Immature natural killer cell (primary cell): ENCODE measurements around the gene SPSB4. TPM values are rescaled to one million over a fixed set of nuclear protein-coding genes. Genes with fewer than 3 reads are reported as not detected.

Experiments
- DNase-seq, 3 donors: peaks; one replicate each; pipeline ENCODE4 v3.0.0; 2022; ENCODE audit warnings: mixed read lengths in 1 of 3
- H3K27ac Mint-ChIP-seq, 6 donors: one replicate each; pipeline ENCODE4 v1.8.0; 2020; ENCODE audit warnings: mixed read lengths in 6 of 6, mild to moderate bottlenecking in 5 of 6, inconsistent platforms in 4 of 6, moderate library complexity in 3 of 6
- H3K27me3 Mint-ChIP-seq, 3 donors: one replicate each; pipeline ENCODE4 v1.8.0; 2020 to 2021; ENCODE audit warnings: low read depth in 3 of 3, mild to moderate bottlenecking in 3 of 3, mixed read lengths in 3 of 3, moderate library complexity in 3 of 3, inconsistent platforms in 1 of 3
- H3K36me3 Mint-ChIP-seq, 3 donors: one replicate each; pipeline ENCODE4 v1.8.0; 2020; ENCODE audit warnings: mixed read lengths in 3 of 3, inconsistent platforms in 2 of 3, mild to moderate bottlenecking in 2 of 3
- H3K4me1 Mint-ChIP-seq, 2 donors: one replicate each; pipeline ENCODE4 v1.8.0; 2020; ENCODE audit warnings: inconsistent platforms in 2 of 2, mild to moderate bottlenecking in 2 of 2, mixed read lengths in 2 of 2, moderate library complexity in 1 of 2
- H3K4me3 Mint-ChIP-seq, 5 donors: one replicate each; pipeline ENCODE4 v1.8.0; 2020; ENCODE audit warnings: mild to moderate bottlenecking in 5 of 5, mixed read lengths in 5 of 5, inconsistent platforms in 3 of 5, moderate library complexity in 3 of 5
- H3K9me3 Mint-ChIP-seq, 6 donors: one replicate each; pipeline ENCODE4 v1.8.0; 2020; ENCODE audit warnings: mild to moderate bottlenecking in 6 of 6, mixed read lengths in 6 of 6, inconsistent platforms in 4 of 6, moderate library complexity in 3 of 6
- polyA plus RNA-seq, 3 donors: library from polyadenylated mRNA; unstranded; fragments of 300-500 nt; fragmentation: Illumina TruSeq; gene quantifications; one replicate each; pipeline ENCODE4 v1.2.3, GENCODE V29; 2021

Gene SPSB4
- polyA plus RNA-seq, 3 donors from 2014 or later, result not detected

GRCh38 chr3:141100112-141100511 lies 49.0 kb downstream of the SPSB4 start:
- Mint-ChIP-seq H3K27ac (no peak overlapping the region), H3K9me3 (no peaks in the 10 kb centered on the region), H3K4me1 (no peaks in the 10 kb centered on the region), H3K27me3 (peaks cover 0 to 5% (median 4%) of the 10 kb centered on the region in 3 donors), H3K4me3 (no peak overlapping the region), H3K36me3 (no peaks in the 10 kb centered on the region)
- no peak for DNase-seq

GRCh38 chr3:141100531-141101320 lies 49.6 kb downstream of the SPSB4 start:
- DNase-seq, result no peak
- Mint-ChIP-seq H3K36me3 (no peaks in the 10 kb centered on the region), H3K4me3 (no peak overlapping the region)

GRCh38 chr3:141102372-141102771 lies 51.2 kb downstream of the SPSB4 start:
- Mint-ChIP-seq H3K36me3 (no peaks in the 10 kb centered on the region), H3K27ac (no peak overlapping the region), H3K4me3 (no peak overlapping the region), H3K27me3 (peaks cover 0 to 4% (median 2%) of the 10 kb centered on the region in 3 donors), H3K4me1 (peaks cover 0 to 6% of the 10 kb centered on the region in 2 donors), H3K9me3 (no peaks in the 10 kb centered on the region)
- no peak for DNase-seq

More at GRCh38 chr3:141100531-141101320, 49.6 kb downstream of the SPSB4 start:
- no peak overlapping the region for H3K27ac Mint-ChIP-seq
- H3K27me3 Mint-ChIP-seq, result peaks cover 0 to 5% (median 4%) of the 10 kb centered on the region in 3 donors
- peaks cover 0 to 3% of the 10 kb centered on the region in 2 donors for H3K4me1 Mint-ChIP-seq
- no peaks in the 10 kb centered on the region for H3K9me3 Mint-ChIP-seq

DNA sequence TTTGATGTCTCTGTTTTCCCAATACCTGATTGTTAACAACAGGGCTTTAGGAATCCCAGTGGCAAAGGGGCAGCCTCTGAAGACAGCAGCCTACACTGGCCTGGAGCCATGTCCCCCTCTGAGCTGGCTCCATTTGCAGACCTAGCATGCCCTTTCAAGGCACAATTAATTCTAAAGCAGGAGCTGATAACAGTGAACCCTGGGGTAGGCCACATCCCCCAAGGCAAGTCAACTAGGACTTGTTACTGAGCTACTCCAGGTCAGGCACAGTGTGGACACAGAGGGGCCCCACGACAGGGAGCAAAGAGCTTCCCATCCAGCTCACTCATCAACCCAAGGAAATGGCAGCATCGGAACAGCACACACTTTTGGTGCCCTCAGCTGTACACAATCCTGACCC lies 51.9 kb downstream of the SPSB4 start:
- no peak overlapping the region for H3K27ac Mint-ChIP-seq
- H3K36me3 Mint-ChIP-seq, result no peaks in the 10 kb centered on the region
- no peak for DNase-seq
- peaks cover 0 to 4% (median 2%) of the 10 kb centered on the region in 3 donors for H3K27me3 Mint-ChIP-seq
- H3K4me1 Mint-ChIP-seq, result peaks cover 0 to 6% of the 10 kb centered on the region in 2 donors
- H3K9me3 Mint-ChIP-seq, result no peaks in the 10 kb centered on the region
- no peak overlapping the region for H3K4me3 Mint-ChIP-seq

GRCh38 chr3:141103503-141103902 lies 52.4 kb downstream of the SPSB4 start:
- no peak overlapping the region for H3K27ac Mint-ChIP-seq

DNA sequence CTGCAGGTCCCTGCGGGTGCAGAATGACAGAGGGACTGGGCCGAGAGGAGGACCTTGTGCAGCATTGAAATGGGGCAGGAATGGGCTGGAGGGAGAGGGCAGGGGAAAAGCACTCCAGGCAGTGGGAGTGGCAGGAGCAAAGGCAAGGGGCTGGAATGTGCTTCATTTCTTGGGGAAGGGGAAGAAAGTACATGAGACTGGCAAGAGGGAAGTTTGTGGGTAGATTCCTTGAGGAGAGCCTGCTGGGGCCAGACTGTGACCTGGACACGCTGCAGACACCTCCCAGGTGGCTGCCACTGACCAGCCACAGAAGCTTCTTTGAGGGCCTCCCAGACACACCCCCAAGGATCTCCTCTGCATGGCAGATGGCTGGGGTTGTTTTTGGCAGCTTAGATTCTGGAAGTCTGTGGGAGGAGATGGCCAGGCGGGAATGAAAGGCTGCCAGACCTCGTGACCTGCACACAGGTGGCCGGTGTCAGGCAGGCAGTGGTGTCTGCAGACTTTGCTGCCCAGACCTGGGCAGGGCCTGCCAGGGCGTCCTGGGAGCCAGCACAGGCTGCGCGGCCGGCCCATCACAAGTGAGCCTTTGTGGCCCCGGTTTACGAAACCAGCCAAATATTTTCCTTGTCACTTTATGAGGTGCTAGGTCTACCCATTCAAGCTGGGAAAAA lies 53.1 kb downstream of the SPSB4 start:
- H3K9me3 Mint-ChIP-seq, result no peaks in the 10 kb centered on the region
- H3K4me3 Mint-ChIP-seq, result no peak overlapping the region
- H3K36me3 Mint-ChIP-seq, result no peaks in the 10 kb centered on the region
- H3K27ac Mint-ChIP-seq, result peak overlapping the region in 1 of 6 donors; percentile 3
- no peak for DNase-seq
- H3K27me3 Mint-ChIP-seq, result peaks cover 0 to 4% (median 0%) of the 10 kb centered on the region in 3 donors
- peaks cover 0 to 6% of the 10 kb centered on the region in 2 donors for H3K4me1 Mint-ChIP-seq

More at GRCh38 chr3:141103503-141103902, 52.4 kb downstream of the SPSB4 start:
- H3K4me1 Mint-ChIP-seq, result peaks cover 0 to 6% of the 10 kb centered on the region in 2 donors
- H3K4me3 Mint-ChIP-seq, result no peak overlapping the region
- no peaks in the 10 kb centered on the region for H3K36me3 Mint-ChIP-seq
- H3K9me3 Mint-ChIP-seq, result no peaks in the 10 kb centered on the region
- H3K27me3 Mint-ChIP-seq, result peaks cover 0 to 4% (median 2%) of the 10 kb centered on the region in 3 donors
- no peak for DNase-seq

DNA sequence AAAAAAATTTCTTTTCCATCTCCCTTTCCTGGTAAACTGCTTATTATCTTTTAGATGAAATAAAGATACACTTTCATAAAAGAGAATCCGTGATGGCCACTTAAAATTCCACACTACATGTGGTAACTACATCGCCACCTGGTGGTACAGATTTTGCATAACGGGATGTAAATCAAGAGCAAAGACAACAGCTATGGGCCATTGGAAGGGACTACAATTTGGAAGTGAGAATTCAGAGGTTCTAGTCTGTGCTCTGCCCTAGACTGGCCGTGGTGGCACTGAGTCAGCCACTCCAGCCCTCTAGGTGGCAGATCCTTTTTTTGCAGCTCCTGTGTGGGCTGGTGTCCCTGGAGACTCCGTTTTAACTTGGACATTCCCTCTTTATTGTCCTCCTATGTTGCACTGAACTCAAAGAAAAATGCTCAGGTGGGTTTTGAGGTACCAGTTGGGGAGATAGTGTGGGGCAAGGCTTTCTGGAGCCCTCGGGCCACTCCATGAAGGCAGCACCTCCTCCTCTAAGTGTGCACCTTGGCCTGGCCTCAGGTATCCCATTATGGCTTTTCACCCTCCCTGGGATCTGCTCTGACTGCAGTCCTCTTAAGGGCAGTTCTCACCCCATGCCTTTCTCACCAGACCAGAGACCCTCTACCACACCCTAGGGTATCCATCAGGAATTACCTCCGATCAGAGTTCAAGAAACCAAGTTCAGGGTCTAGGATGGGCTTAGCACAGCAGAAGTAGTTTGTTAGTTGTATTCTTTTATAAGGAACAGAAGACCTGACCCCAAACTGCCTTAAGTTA lies 54.9 kb downstream of the SPSB4 start:
- H3K4me1 Mint-ChIP-seq, result peaks cover 0 to 6% of the 10 kb centered on the region in 2 donors
- peaks cover 2 to 4% (median 3%) of the 10 kb centered on the region in 3 donors for H3K27me3 Mint-ChIP-seq
- H3K36me3 Mint-ChIP-seq, result no peaks in the 10 kb centered on the region
- H3K4me3 Mint-ChIP-seq, result no peak overlapping the region
- peak; percentile 52 to 60 (median 57) for DNase-seq
- H3K27ac Mint-ChIP-seq, result no peak overlapping the region
- H3K9me3 Mint-ChIP-seq, result no peaks in the 10 kb centered on the region

DNA sequence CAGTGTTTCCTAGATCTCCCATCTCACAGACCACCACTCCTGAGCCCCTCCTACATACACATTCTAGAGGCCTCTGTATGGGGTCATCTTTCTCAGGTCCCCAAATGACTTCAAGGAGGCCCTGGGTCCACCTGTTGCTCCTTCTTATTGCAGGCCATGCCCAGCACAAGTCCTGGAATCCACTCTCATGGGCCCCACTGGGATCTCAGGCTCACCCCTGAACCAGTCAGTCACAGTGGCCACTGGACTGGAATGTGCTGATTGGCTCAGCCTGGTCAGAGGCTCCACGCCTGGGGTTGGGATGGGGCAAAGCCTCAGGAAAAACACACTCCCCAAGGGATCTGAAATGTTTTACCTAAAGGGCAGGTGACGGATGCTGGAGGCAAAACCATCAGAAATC lies 55.7 kb downstream of the SPSB4 start:
- DNase-seq, result no peak
- Mint-ChIP-seq H3K9me3 (no peaks in the 10 kb centered on the region), H3K27me3 (peaks cover 2 to 4% (median 3%) of the 10 kb centered on the region in 3 donors), H3K4me1 (peaks cover 0 to 6% of the 10 kb centered on the region in 2 donors), H3K27ac (no peak overlapping the region), H3K4me3 (no peak overlapping the region), H3K36me3 (no peaks in the 10 kb centered on the region)

GRCh38 chr3:141108039-141108438 lies 56.9 kb downstream of the SPSB4 start:
- Mint-ChIP-seq H3K27me3 (peaks cover 2 to 6% (median 2%) of the 10 kb centered on the region in 3 donors), H3K9me3 (no peaks in the 10 kb centered on the region), H3K4me3 (no peak overlapping the region), H3K4me1 (peaks cover 0 to 6% of the 10 kb centered on the region in 2 donors), H3K27ac (no peak overlapping the region), H3K36me3 (no peaks in the 10 kb centered on the region)
- no peak for DNase-seq

DNA sequence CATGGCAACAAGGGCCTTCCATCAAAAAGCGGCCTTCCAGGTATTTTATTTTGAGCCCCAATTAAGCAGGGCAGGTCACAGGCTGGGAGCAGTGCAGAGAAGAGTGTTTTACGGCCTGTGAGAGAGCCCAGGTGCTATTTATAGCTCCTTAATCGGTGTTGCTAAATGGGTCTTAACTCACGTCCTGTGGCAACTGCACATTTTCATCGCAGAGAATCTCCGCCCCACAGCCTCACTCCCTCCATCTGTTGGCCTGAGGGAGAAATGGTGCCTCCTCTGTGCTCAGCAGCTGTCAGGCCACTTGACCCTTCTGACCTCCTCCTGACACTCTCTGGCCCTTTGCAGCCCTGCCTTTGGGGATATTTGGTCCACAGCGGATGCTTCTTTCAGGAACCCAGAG lies 58.6 kb downstream of the SPSB4 start:
- no peak for DNase-seq
- H3K9me3 Mint-ChIP-seq, result no peaks in the 10 kb centered on the region
- peaks cover 0 to 6% of the 10 kb centered on the region in 2 donors for H3K4me1 Mint-ChIP-seq
- H3K36me3 Mint-ChIP-seq, result no peaks in the 10 kb centered on the region
- no peak overlapping the region for H3K4me3 Mint-ChIP-seq
- no peak overlapping the region for H3K27ac Mint-ChIP-seq
- peaks cover 0 to 6% (median 2%) of the 10 kb centered on the region in 3 donors for H3K27me3 Mint-ChIP-seq

- no peaks in the 10 kb centered on the region for H3K36me3 Mint-ChIP-seq
- no peaks in the 10 kb centered on the region for H3K9me3 Mint-ChIP-seq
- H3K27ac Mint-ChIP-seq, result no peak overlapping the region
- no peak overlapping the region for H3K4me3 Mint-ChIP-seq
- peaks cover 0 to 6% of the 10 kb centered on the region in 2 donors for H3K4me1 Mint-ChIP-seq
- no peak for DNase-seq
- H3K27me3 Mint-ChIP-seq, result peaks cover 0 to 6% (median 2%) of the 10 kb centered on the region in 3 donors
Observed at GRCh38 chr3:141110322-141110721, 59.2 kb downstream of the SPSB4 start.

DNA sequence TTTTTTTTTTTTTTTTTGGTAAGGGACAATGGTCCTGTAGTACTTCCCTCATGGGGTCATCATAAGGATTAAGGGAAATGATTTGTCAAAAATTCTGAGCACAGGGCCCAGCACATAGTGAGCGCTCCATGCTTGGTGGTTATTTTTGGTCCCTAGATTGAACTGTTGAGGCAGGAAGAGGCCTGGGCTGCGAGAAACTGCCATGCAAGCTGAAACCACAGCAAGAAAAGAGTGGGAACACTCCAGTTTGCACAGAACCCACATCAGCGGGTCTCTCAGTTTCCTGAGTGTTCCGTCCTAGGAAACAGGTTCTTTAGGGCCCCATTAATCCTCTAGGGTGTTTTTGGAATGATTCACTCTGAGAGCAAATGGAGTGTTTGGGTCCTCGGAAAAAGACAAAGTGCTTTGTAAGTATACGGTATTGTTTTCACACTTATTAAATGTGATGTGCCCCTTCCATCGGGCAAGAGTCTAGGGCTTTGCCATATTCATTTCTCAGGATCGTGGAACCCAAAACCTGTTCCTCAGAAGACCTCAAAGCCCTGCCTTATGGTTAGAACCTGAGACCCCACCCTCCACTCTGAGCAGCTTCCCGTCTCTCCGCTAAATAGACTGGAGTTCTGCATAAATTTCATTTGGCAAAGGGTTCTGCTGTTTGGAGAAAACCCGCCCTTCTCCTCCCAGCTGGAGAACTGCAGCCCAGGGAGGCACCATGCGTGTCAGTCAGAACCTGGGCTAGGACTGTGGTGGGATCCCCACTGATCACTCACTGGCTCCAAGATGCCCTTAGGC lies 60.4 kb downstream of the SPSB4 start:
- Mint-ChIP-seq H3K9me3 (no peaks in the 10 kb centered on the region), H3K27me3 (peaks cover 0 to 6% (median 4%) of the 10 kb centered on the region in 3 donors), H3K36me3 (no peaks in the 10 kb centered on the region), H3K4me1 (no peaks in the 10 kb centered on the region), H3K27ac (no peak overlapping the region), H3K4me3 (no peak overlapping the region)
- DNase-seq, result no peak

DNA sequence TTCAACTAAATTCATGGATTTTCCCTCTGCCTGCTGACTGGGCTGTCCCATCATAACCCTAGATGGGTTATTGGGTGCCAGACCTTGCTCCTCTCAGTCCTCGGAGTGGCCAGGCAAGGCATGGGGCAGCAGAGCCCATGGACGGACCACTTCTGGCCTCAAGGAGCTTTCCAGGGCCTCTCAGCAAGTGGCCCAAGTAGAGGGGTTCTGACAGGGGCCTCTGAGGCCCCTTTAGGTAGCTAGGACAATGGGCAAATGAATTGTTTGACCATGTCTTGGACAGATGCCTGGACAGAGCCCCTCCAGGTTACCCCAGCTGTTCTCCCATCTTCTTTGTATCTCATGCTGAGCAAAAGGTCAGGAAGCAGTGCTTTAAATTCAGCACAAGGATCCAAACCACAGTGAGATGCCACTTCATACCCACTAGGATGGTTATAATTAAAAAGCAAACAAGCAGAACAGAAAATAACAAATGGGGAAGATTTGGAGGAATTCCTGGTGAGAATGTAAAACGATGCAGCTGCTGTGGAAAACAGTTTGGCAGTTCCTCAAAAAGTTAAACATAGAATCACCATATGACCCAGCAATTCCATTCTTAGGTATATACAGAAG lies 61.6 kb downstream of the SPSB4 start:
- Mint-ChIP-seq H3K27me3 (peaks cover 0 to 6% (median 4%) of the 10 kb centered on the region in 3 donors), H3K9me3 (no peaks in the 10 kb centered on the region), H3K4me3 (no peak overlapping the region), H3K4me1 (no peaks in the 10 kb centered on the region), H3K36me3 (no peaks in the 10 kb centered on the region), H3K27ac (no peak overlapping the region)
- DNase-seq, result no peak
